Erythroblast (primary cell): ENCODE measurements around the gene GHRH.

Experiments
- GATA1 ChIP-seq: IDR thresholded peaks from 2 replicates; pipeline ENCODE4 v1.6.1; 2011; ENCODE audit warnings: low read depth, mild to moderate bottlenecking, control low read depth, low read length, moderate library complexity
- POLR2A ChIP-seq: IDR thresholded peaks from 2 replicates; pipeline ENCODE4 v1.6.1; 2011; ENCODE audit warnings: mild to moderate bottlenecking, low read length

GRCh38 chr20:37276494-37277252 lies 15.1 kb upstream of the GHRH start:
- TF ChIP-seq POLR2A (no peak), GATA1 (no peak)
